Esophagus muscularis mucosa (tissue), 4 donors: ENCODE results near the gene EPOP.

ENCODE experiments used
- EP300 ChIP-seq: sonication (generic); formaldehyde crosslinking; IDR thresholded peaks from one replicate; pipeline ENCODE4 v1.6.1; 2017; ENCODE audit warnings: antibody characterized with exemption
- POLR2A ChIP-seq: fragments of 450-650 bp; IDR thresholded peaks from one replicate; pipeline ENCODE4 v1.6.1; 2017; ENCODE audit warnings: antibody characterized with exemption, moderate library complexity, mild to moderate bottlenecking, low read depth
- TF ChIP-seq, protein P1 (sequence below), 3 experiments: fragments of 200-600 bp in 2 of 3; fragments of 450-650 bp in 1 of 3; sonication (generic) in 2 of 3; IDR thresholded peaks; one replicate each; pipeline ENCODE4 v1.5.1; 2017 to 2019; ENCODE audit warnings: antibody characterized with exemption in 3 of 3, mild to moderate bottlenecking in 2 of 3, moderate library complexity in 1 of 3

DNA sequence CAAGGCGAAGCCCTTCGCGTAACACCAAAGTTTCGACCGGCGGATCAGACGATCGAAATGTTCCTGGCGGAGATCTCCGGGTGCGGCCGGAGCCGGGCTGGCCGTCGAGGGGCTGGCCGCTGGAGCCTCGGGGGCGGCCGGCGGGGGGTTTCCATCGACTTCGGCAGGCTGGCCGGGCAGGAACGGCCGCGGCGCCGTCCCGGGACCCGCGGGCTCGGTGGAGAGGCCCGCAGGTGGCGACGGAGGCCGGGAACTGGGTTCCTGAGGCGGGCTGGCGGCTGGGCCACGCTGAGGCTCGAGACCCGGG lies 1.1 kb downstream of the EPOP start:
- TF ChIP-seq, protein P1, sequence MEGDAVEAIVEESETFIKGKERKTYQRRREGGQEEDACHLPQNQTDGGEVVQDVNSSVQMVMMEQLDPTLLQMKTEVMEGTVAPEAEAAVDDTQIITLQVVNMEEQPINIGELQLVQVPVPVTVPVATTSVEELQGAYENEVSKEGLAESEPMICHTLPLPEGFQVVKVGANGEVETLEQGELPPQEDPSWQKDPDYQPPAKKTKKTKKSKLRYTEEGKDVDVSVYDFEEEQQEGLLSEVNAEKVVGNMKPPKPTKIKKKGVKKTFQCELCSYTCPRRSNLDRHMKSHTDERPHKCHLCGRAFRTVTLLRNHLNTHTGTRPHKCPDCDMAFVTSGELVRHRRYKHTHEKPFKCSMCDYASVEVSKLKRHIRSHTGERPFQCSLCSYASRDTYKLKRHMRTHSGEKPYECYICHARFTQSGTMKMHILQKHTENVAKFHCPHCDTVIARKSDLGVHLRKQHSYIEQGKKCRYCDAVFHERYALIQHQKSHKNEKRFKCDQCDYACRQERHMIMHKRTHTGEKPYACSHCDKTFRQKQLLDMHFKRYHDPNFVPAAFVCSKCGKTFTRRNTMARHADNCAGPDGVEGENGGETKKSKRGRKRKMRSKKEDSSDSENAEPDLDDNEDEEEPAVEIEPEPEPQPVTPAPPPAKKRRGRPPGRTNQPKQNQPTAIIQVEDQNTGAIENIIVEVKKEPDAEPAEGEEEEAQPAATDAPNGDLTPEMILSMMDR (IDR thresholded peaks at IDR 0.05): no peak
- TF ChIP-seq POLR2A (no peak), EP300 (no peak)
